Measurements from ENCODE around the gene KMT2E.

GRCh38 chr7:105105579-105105978 is 91.6 kb downstream of the KMT2E start:
- TF ChIP-seq CTCF (IDR thresholded peaks at IDR 0.05; ENCODE audit: extremely low read depth in 1 of 2, insufficient read depth in 1 of 2, low read depth in 1 of 2, low read length in 2 of 2) (no peak), POLR2A (IDR thresholded peaks at IDR 0.05; ENCODE audit: low read depth, low read length) (no peak), POLR2AphosphoS5 (IDR thresholded peaks at IDR 0.05; ENCODE audit: insufficient read depth, low read depth, low read length) (no peak), EZH2 (IDR thresholded peaks at IDR 0.05; ENCODE audit: borderline replicate concordance, low read depth, low read length, severe bottlenecking) (no peak), MAX (IDR thresholded peaks at IDR 0.05; ENCODE audit: insufficient read depth, insufficient read length) (no peak), MYC (IDR thresholded peaks at IDR 0.05; ENCODE audit: low read depth, low read length) (no peak), FOS (IDR thresholded peaks at IDR 0.05; ENCODE audit: borderline replicate concordance, insufficient read depth, low read length) (no peak), JUN (IDR thresholded peaks at IDR 0.05; ENCODE audit: borderline replicate concordance, insufficient read depth, insufficient read length, low read depth) (no peak), GATA2 (IDR thresholded peaks at IDR 0.05; ENCODE audit: insufficient read depth, insufficient read length, low read depth, low read length) (no peak)

All from endothelial cell of umbilical vein (primary cell).